ENCODE results near the gene CD28.

DNA sequence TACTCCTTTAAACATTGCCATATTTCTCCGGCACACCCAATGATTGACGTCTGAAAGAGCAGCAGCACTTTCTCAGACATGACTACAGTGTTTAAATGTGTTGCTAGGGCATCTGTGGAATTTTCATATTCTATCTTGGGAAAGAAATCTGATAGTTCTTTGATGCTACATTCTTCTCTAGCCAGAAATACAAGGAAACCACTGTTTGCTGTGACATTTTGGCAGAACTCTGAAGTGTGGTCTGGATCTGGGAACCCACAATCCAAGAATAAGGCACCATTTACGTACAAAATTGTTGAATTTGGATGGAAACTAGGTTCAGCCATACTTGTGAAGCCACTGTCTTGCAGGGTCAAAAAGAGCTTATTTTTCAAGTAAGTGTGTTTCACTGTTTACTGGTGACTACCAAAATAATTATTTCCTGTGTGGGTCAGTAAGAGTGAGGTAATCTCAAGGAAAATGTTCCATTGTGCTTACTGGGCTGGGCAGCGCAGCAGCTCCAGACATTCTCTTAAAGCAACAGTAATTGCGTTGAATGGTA, 21.3 kb upstream of the CD28 start:
- TF ChIP-seq, protein P1, sequence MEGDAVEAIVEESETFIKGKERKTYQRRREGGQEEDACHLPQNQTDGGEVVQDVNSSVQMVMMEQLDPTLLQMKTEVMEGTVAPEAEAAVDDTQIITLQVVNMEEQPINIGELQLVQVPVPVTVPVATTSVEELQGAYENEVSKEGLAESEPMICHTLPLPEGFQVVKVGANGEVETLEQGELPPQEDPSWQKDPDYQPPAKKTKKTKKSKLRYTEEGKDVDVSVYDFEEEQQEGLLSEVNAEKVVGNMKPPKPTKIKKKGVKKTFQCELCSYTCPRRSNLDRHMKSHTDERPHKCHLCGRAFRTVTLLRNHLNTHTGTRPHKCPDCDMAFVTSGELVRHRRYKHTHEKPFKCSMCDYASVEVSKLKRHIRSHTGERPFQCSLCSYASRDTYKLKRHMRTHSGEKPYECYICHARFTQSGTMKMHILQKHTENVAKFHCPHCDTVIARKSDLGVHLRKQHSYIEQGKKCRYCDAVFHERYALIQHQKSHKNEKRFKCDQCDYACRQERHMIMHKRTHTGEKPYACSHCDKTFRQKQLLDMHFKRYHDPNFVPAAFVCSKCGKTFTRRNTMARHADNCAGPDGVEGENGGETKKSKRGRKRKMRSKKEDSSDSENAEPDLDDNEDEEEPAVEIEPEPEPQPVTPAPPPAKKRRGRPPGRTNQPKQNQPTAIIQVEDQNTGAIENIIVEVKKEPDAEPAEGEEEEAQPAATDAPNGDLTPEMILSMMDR (IDR thresholded peaks at IDR 0.05; ENCODE audit: insufficient read depth, low read length): no peak
- TF ChIP-seq, protein P2, sequence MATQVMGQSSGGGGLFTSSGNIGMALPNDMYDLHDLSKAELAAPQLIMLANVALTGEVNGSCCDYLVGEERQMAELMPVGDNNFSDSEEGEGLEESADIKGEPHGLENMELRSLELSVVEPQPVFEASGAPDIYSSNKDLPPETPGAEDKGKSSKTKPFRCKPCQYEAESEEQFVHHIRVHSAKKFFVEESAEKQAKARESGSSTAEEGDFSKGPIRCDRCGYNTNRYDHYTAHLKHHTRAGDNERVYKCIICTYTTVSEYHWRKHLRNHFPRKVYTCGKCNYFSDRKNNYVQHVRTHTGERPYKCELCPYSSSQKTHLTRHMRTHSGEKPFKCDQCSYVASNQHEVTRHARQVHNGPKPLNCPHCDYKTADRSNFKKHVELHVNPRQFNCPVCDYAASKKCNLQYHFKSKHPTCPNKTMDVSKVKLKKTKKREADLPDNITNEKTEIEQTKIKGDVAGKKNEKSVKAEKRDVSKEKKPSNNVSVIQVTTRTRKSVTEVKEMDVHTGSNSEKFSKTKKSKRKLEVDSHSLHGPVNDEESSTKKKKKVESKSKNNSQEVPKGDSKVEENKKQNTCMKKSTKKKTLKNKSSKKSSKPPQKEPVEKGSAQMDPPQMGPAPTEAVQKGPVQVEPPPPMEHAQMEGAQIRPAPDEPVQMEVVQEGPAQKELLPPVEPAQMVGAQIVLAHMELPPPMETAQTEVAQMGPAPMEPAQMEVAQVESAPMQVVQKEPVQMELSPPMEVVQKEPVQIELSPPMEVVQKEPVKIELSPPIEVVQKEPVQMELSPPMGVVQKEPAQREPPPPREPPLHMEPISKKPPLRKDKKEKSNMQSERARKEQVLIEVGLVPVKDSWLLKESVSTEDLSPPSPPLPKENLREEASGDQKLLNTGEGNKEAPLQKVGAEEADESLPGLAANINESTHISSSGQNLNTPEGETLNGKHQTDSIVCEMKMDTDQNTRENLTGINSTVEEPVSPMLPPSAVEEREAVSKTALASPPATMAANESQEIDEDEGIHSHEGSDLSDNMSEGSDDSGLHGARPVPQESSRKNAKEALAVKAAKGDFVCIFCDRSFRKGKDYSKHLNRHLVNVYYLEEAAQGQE (IDR thresholded peaks at IDR 0.05; ENCODE audit: insufficient replicate concordance, low read depth): no peak
- TF ChIP-seq POLR2AphosphoS5 (IDR thresholded peaks at IDR 0.05; ENCODE audit: low read depth): no peak
